Lower leg skin (tissue), 3 donors: ENCODE data around the gene CLSTN2.

Experiments used
- CTCF ChIP-seq, 3 donors: fragments of 450-650 bp; IDR thresholded peaks; one replicate each; pipeline ENCODE4 v1.5.1; 2016; ENCODE audit warnings: antibody characterized with exemption in 3 of 3, mild to moderate bottlenecking in 3 of 3, moderate library complexity in 2 of 3
- POLR2A ChIP-seq, 2 donors: fragments of 450-650 bp; IDR thresholded peaks; one replicate each; pipeline ENCODE4 v1.6.1; 2016 to 2017; ENCODE audit warnings: antibody characterized with exemption in 2 of 2, mild to moderate bottlenecking in 1 of 2, moderate library complexity in 1 of 2

GRCh38 chr3:140052771-140053702 is 118.1 kb downstream of the CLSTN2 start:
- no peak for TF ChIP-seq CTCF (IDR thresholded peaks at IDR 0.05)
- no peak for TF ChIP-seq POLR2A (IDR thresholded peaks at IDR 0.05)
